ENCODE measurements around the gene LARP4B.

Gene LARP4B

DNA sequence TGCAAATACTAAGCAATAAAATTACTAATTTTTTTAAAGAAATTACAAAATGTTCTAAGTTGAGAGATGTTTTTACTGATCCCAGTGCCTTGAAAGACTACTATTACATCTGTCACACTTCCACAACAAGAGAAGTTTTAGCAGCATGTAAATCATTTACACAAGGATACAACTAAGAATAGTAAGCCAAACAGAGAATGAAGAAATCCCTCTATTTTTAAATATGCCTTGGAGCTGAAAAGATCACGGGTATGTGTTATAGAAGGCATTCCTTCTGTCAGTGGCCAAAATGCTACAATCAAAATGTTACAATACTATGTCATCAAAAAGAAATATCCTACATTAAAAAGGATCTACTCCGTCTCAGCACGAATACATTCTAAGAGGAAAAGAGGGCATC, 52.6 kb downstream of the LARP4B start:
- Mint-ChIP-seq H3K27me3 (no peaks in the 10 kb centered on the region), H3K4me1 (no peaks in the 10 kb centered on the region), H3K9me3 (no peaks in the 10 kb centered on the region), H3K4me3 (no peak overlapping the region), H3K36me3 (peaks cover 46% of the 10 kb centered on the region), H3K27ac (no peak overlapping the region)
- CTCF ChIA-PET = no interaction called here
- DNase-seq = no peak

- DNase-seq = no peak
- Mint-ChIP-seq H3K27ac (no peak overlapping the region), H3K9me3 (no peaks in the 10 kb centered on the region), H3K4me3 (no peak overlapping the region), H3K4me1 (no peaks in the 10 kb centered on the region), H3K27me3 (no peaks in the 10 kb centered on the region), H3K36me3 (peaks cover 43% of the 10 kb centered on the region)
- CTCF ChIA-PET = no interaction called here
Measured at GRCh38 chr10:878333-878759, 53.2 kb downstream of the LARP4B start.

DNA sequence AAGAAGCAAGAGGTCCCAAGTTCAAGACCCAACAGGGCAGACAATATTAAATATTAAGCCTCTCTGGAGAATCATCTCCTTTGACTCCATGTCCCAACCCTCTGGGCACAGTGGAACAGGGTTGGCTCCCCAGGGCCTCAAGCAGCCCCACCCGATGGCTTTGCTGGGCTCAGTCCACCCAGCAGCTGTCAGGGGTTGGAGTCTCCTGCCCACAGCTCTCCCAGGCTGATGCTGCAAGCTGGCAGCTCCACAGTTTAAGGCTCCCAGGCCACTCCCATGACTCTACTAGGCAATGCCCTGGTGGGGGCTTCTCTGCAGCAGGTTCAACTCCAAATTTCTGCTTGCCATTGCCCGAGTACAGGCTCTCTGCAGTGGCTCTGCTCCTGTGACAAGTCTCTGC, 55.1 kb downstream of the LARP4B start:
- no peak overlapping the region for H3K27ac Mint-ChIP-seq
- peaks cover 40% of the 10 kb centered on the region for H3K36me3 Mint-ChIP-seq
- H3K4me3 Mint-ChIP-seq = no peak overlapping the region
- DNase-seq = no peak
- H3K4me1 Mint-ChIP-seq = no peaks in the 10 kb centered on the region
- no peaks in the 10 kb centered on the region for H3K9me3 Mint-ChIP-seq
- CTCF ChIA-PET = no interaction called here
- no peaks in the 10 kb centered on the region for H3K27me3 Mint-ChIP-seq

GRCh38 chr10:873020-873419, 58.5 kb downstream of the LARP4B start:
- H3K27ac Mint-ChIP-seq = no peak overlapping the region

DNA sequence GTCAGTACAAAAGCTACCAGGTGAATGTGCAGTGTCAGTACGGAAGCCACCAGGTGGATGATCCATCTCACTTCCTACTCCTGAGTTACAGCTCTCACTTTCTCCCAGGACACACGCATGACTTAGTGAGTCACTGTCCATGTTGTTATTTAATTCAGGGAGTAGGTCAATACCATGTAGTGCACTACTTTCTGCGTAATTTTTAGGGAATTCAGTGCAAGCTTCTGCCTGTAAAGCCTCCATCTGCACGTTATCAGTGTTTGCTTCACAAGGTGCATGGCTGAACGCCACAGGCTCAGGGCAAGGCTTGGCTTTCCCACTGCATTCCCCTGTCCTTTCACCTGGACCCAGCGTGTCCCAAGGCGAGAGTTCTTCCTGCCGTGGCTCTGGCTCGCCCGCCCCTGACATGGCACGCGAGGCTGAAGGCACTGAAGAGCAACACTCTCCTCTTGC, 59.5 kb downstream of the LARP4B start:
- Mint-ChIP-seq H3K4me1 (peaks cover 2% of the 10 kb centered on the region), H3K27ac (no peak overlapping the region), H3K9me3 (no peaks in the 10 kb centered on the region), H3K36me3 (peaks cover 39% of the 10 kb centered on the region), H3K4me3 (no peak overlapping the region), H3K27me3 (no peaks in the 10 kb centered on the region)
- CTCF ChIA-PET = interaction anchor here (1.4 kb wide), 1 partner anchor 12 kb away, joined by 5 read pairs; no protein-coding TSS in a partner anchor
- no peak for DNase-seq

More at GRCh38 chr10:873020-873419, 58.5 kb downstream of the LARP4B start:
- Mint-ChIP-seq H3K4me3 (no peak overlapping the region), H3K27me3 (no peaks in the 10 kb centered on the region), H3K9me3 (no peaks in the 10 kb centered on the region), H3K4me1 (no peaks in the 10 kb centered on the region), H3K36me3 (peaks cover 41% of the 10 kb centered on the region)
- no peak for DNase-seq
- CTCF ChIA-PET = interaction anchor here (1.4 kb wide), 1 partner anchor 11 kb away, joined by 5 read pairs; no protein-coding TSS in a partner anchor

- no peak overlapping the region for H3K27ac Mint-ChIP-seq
Measured at GRCh38 chr10:870564-871166, 60.8 kb downstream of the LARP4B start.

GRCh38 chr10:869171-869570, 62.3 kb downstream of the LARP4B start:
- Mint-ChIP-seq H3K4me3 (no peak overlapping the region), H3K27me3 (no peaks in the 10 kb centered on the region), H3K36me3 (peaks cover 48% of the 10 kb centered on the region), H3K9me3 (no peaks in the 10 kb centered on the region), H3K27ac (no peak overlapping the region), H3K4me1 (peaks cover 6% of the 10 kb centered on the region)
- no peak for DNase-seq
- CTCF ChIA-PET = no interaction called here

More at GRCh38 chr10:870564-871166, 60.8 kb downstream of the LARP4B start:
- DNase-seq = no peak
- CTCF ChIA-PET = no interaction called here
- Mint-ChIP-seq H3K4me3 (no peak overlapping the region), H3K27me3 (no peaks in the 10 kb centered on the region), H3K4me1 (peaks cover 6% of the 10 kb centered on the region), H3K9me3 (no peaks in the 10 kb centered on the region), H3K36me3 (peaks cover 40% of the 10 kb centered on the region)

DNA sequence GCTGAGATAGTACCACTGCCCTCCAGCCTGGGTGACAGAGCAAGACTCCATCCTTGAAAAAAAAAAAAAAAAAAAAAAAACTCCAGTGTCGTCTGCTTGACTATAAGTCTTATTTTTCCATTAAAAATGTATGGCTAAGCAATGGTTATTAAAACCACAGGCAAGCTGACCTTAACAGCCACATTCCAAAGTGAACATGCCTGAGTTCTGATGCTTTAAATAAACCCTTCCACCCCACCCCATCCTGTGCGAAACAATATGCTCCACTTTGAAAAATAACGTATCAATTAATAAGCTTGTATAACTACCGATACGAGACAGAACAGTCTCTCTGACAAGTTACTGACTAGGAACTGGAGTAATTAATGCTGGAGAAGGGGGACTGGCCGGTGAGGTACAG, 63.7 kb downstream of the LARP4B start:
- Mint-ChIP-seq H3K9me3 (no peaks in the 10 kb centered on the region), H3K4me3 (no peak overlapping the region), H3K4me1 (peaks cover 6% of the 10 kb centered on the region), H3K27ac (no peak overlapping the region), H3K27me3 (no peaks in the 10 kb centered on the region), H3K36me3 (peaks cover 51% of the 10 kb centered on the region)
- no peak for DNase-seq
- CTCF ChIA-PET = no interaction called here

GRCh38 chr10:866577-866941, 64.9 kb downstream of the LARP4B start:
- Mint-ChIP-seq H3K9me3 (no peaks in the 10 kb centered on the region), H3K27ac (no peak overlapping the region), H3K4me1 (peaks cover 6% of the 10 kb centered on the region), H3K4me3 (no peak overlapping the region), H3K27me3 (no peaks in the 10 kb centered on the region), H3K36me3 (peaks cover 55% of the 10 kb centered on the region)
- no peak for DNase-seq
- CTCF ChIA-PET = no interaction called here

DNA sequence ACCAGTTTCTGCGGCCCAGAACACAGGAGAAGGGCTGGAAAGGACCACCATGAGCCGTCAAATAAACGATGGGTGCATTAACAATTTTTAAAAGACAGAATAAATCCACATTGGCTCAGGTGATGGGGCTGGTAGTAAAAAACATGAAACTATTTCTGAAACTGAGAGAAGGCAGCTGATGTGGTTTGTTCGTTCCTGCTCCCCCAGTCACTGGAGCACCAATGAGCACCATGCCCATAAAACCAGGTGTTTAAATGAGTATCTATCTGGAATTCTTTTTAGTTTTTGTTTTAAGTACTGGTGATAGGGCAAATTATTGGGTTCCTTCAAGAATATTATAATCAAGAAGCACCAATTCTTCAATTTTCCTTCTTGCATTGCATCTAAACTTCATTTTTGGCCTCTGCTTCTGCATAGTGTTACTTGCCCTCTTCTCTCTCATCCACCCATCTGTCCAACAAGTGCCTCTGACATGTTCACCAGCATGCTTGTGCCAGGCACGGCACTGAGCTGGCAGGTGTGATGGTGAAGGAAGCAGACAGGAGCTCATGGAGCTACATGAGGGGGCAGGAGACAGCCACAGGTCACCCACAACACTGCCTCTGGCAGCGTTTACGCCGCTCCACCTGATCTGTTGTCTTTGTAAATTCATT, 65.5 kb downstream of the LARP4B start:
- CTCF ChIA-PET = interaction anchor here (1.5 kb wide), 1 partner anchor 8 kb away, joined by 4 read pairs; no protein-coding TSS in a partner anchor
- no peaks in the 10 kb centered on the region for H3K27me3 Mint-ChIP-seq
- H3K4me3 Mint-ChIP-seq = no peak overlapping the region
- no peaks in the 10 kb centered on the region for H3K9me3 Mint-ChIP-seq
- peaks cover 55% of the 10 kb centered on the region for H3K36me3 Mint-ChIP-seq
- H3K27ac Mint-ChIP-seq = peak overlapping the region; percentile 20
- DNase-seq = no peak
- H3K4me1 Mint-ChIP-seq = peaks cover 6% of the 10 kb centered on the region

DNA sequence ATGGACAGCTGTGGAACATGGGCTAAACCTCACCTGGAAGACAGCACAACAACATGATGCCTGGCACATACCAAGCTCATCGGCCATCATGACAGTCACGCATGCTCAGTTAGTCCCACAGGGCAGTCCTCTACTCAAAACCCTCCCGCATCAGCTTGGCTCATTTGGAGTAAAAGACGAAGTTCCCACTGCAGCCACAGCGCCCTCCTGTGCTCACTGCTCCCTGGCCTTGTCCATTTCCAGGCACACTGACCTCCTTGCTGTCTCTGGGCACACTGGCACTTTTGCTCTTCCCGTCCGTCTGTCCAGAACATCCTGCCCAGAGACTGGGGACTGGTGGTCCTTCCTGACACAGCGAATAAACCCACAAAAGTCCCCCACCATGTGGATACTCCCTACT, 66.2 kb downstream of the LARP4B start:
- Mint-ChIP-seq H3K27ac (no peak overlapping the region), H3K27me3 (no peaks in the 10 kb centered on the region), H3K36me3 (peaks cover 56% of the 10 kb centered on the region), H3K4me1 (peaks cover 6% of the 10 kb centered on the region), H3K4me3 (no peak overlapping the region), H3K9me3 (no peaks in the 10 kb centered on the region)
- no peak for DNase-seq
- CTCF ChIA-PET = interaction anchor here (1.5 kb wide), 1 partner anchor 9 kb away, joined by 4 read pairs; no protein-coding TSS in a partner anchor

- no peaks in the 10 kb centered on the region for H3K27me3 Mint-ChIP-seq
- no peak overlapping the region for H3K4me3 Mint-ChIP-seq
- CTCF ChIA-PET = no interaction called here
- H3K4me1 Mint-ChIP-seq = peaks cover 13% of the 10 kb centered on the region
- peaks cover 65% of the 10 kb centered on the region for H3K36me3 Mint-ChIP-seq
- no peak overlapping the region for H3K27ac Mint-ChIP-seq
- H3K9me3 Mint-ChIP-seq = no peaks in the 10 kb centered on the region
- no peak for DNase-seq
Measured at GRCh38 chr10:860519-860918, 71.0 kb downstream of the LARP4B start.

- H3K4me3 Mint-ChIP-seq = no peak overlapping the region
- H3K27me3 Mint-ChIP-seq = no peaks in the 10 kb centered on the region
- H3K36me3 Mint-ChIP-seq = peaks cover 59% of the 10 kb centered on the region
- CTCF ChIA-PET = interaction anchor here (0.6 kb wide), 1 partner anchor 37 kb away, joined by 3 read pairs; no protein-coding TSS in a partner anchor
- H3K4me1 Mint-ChIP-seq = peaks cover 25% of the 10 kb centered on the region
- H3K27ac Mint-ChIP-seq = no peak overlapping the region
- peaks cover under 1% of the 10 kb centered on the region for H3K9me3 Mint-ChIP-seq
- DNase-seq = no peak
Measured at GRCh38 chr10:856416-857157, 74.9 kb downstream of the LARP4B start.

GRCh38 chr10:855671-856070, 75.8 kb downstream of the LARP4B start:
- H3K4me1 Mint-ChIP-seq = peaks cover 29% of the 10 kb centered on the region
- H3K27me3 Mint-ChIP-seq = no peaks in the 10 kb centered on the region
- no peak for DNase-seq
- peaks cover 58% of the 10 kb centered on the region for H3K36me3 Mint-ChIP-seq
- CTCF ChIA-PET = interaction anchor here (1.3 kb wide), 1 partner anchor 12 kb away, joined by 4 read pairs; no protein-coding TSS in a partner anchor
- H3K27ac Mint-ChIP-seq = no peak overlapping the region
- H3K4me3 Mint-ChIP-seq = no peak overlapping the region
- H3K9me3 Mint-ChIP-seq = peaks cover 4% of the 10 kb centered on the region

Data from activated naive CD4-positive, alpha-beta T cell treated with anti-CD3 and anti-CD28 coated beads, Interleukin-2, amount 10 ng/mL, durations not matched to agents 7 days and 5 days (primary cell).